MCF 10A (cell line): ENCODE measurements around the gene CYBA. TPM values are rescaled to one million over a fixed set of nuclear protein-coding genes. Genes with fewer than 3 reads are reported as not detected.

Source experiments
- BruUV-seq: library from RNA; stranded (reverse); fragments of 400-500 nt; replicated peaks from 2 replicates; lab custom pipeline; 2021; lab: Mats Ljungman, UMichigan
- CTCF ChIA-PET: fragments of 300-600 bp; sonication (Branson Sonifier 250); formaldehyde crosslinking; extraction: SDS; loops from one replicate; lab custom pipeline; 2021; ENCODE audit warnings: antibody characterized with exemption, inconsistent platforms; lab: Yijun Ruan, JAX
- POLR2A ChIA-PET: fragments of 300-600, 350-650 bp; sonication (Branson Sonifier 250); formaldehyde crosslinking; extraction: SDS; loops from one replicate; lab custom pipeline; 2020; ENCODE audit warnings: antibody characterized with exemption, inconsistent platforms; lab: Yijun Ruan, JAX
- DNase-seq: peaks from one replicate; pipeline ENCODE4 v3.0.0-alpha.2; 2018; ENCODE audit not compliant: unreplicated experiment
- H3K27ac Mint-ChIP-seq: one replicate; pipeline ENCODE4 v1.8.0; 2022; ENCODE audit warnings: mild to moderate bottlenecking, low read depth, mixed read lengths; ENCODE audit not compliant: unreplicated experiment
- H3K27me3 Mint-ChIP-seq: one replicate; pipeline ENCODE4 v1.8.0; 2022; ENCODE audit warnings: mixed read lengths; ENCODE audit not compliant: insufficient read depth, unreplicated experiment
- H3K36me3 Mint-ChIP-seq: one replicate; pipeline ENCODE4 v1.8.0; 2022; ENCODE audit warnings: mild to moderate bottlenecking, moderate library complexity, mixed read lengths; ENCODE audit not compliant: insufficient read depth, unreplicated experiment
- H3K4me1 Mint-ChIP-seq: one replicate; pipeline ENCODE4 v1.8.0; 2022; ENCODE audit warnings: mixed read lengths; ENCODE audit not compliant: insufficient read depth, unreplicated experiment
- H3K4me3 Mint-ChIP-seq: one replicate; pipeline ENCODE4 v1.8.0; 2022; ENCODE audit warnings: mild to moderate bottlenecking, moderate library complexity, mixed read lengths; ENCODE audit not compliant: unreplicated experiment
- H3K9me3 Mint-ChIP-seq: one replicate; pipeline ENCODE4 v1.8.0; 2022; ENCODE audit warnings: mixed read lengths; ENCODE audit not compliant: unreplicated experiment
- intact Hi-C: fragments of 100-400 bp; cut with micrococcal nuclease; formaldehyde crosslinking; loops from 2 replicates; pipeline ENCODE4 v1.14.1; 2022
- total RNA-seq: library from RNA; stranded (reverse); gene quantifications from 2 replicates; pipeline ENCODE4 v1.2.3, GENCODE V29; 2022
- TF ChIP-seq, protein P1 (sequence below): fragments of 200-600 bp; IDR thresholded peaks from one replicate; pipeline ENCODE4 v1.8.0; 2022; ENCODE audit warnings: antibody characterized with exemption, mild to moderate bottlenecking; ENCODE audit not compliant: unreplicated experiment

Gene CYBA
- total RNA-seq, 1 experiment from 2014 or later: 0.84 TPM

DNA sequence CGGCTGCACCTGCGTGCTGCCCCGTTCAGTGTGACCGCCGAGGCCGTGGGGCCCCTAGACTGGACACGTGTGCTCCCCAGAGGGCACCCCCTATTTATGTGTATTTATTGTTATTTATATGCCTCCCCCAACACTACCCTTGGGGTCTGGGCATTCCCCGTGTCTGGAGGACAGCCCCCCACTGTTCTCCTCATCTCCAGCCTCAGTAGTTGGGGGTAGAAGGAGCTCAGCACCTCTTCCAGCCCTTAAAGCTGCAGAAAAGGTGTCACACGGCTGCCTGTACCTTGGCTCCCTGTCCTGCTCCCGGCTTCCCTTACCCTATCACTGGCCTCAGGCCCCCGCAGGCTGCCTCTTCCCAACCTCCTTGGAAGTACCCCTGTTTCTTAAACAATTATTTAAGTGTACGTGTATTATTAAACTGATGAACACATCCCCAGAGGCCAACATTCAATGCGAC, 10.8 kb downstream of the CYBA start:
- intact Hi-C loops: no loop called here
- TF ChIP-seq, protein P1, sequence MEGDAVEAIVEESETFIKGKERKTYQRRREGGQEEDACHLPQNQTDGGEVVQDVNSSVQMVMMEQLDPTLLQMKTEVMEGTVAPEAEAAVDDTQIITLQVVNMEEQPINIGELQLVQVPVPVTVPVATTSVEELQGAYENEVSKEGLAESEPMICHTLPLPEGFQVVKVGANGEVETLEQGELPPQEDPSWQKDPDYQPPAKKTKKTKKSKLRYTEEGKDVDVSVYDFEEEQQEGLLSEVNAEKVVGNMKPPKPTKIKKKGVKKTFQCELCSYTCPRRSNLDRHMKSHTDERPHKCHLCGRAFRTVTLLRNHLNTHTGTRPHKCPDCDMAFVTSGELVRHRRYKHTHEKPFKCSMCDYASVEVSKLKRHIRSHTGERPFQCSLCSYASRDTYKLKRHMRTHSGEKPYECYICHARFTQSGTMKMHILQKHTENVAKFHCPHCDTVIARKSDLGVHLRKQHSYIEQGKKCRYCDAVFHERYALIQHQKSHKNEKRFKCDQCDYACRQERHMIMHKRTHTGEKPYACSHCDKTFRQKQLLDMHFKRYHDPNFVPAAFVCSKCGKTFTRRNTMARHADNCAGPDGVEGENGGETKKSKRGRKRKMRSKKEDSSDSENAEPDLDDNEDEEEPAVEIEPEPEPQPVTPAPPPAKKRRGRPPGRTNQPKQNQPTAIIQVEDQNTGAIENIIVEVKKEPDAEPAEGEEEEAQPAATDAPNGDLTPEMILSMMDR: no peak
- no peaks in the 10 kb centered on the region for H3K9me3 Mint-ChIP-seq
- no peak for DNase-seq
- no TSS peak for BruUV-seq
- peaks cover 16% of the 10 kb centered on the region for H3K4me1 Mint-ChIP-seq
- H3K36me3 Mint-ChIP-seq: peaks cover 8% of the 10 kb centered on the region
- CTCF ChIA-PET: no interaction called here
- no peak overlapping the region for H3K27ac Mint-ChIP-seq
- peaks cover 11% of the 10 kb centered on the region for H3K27me3 Mint-ChIP-seq
- H3K4me3 Mint-ChIP-seq: no peak overlapping the region
- POLR2A ChIA-PET: no interaction called here

DNA sequence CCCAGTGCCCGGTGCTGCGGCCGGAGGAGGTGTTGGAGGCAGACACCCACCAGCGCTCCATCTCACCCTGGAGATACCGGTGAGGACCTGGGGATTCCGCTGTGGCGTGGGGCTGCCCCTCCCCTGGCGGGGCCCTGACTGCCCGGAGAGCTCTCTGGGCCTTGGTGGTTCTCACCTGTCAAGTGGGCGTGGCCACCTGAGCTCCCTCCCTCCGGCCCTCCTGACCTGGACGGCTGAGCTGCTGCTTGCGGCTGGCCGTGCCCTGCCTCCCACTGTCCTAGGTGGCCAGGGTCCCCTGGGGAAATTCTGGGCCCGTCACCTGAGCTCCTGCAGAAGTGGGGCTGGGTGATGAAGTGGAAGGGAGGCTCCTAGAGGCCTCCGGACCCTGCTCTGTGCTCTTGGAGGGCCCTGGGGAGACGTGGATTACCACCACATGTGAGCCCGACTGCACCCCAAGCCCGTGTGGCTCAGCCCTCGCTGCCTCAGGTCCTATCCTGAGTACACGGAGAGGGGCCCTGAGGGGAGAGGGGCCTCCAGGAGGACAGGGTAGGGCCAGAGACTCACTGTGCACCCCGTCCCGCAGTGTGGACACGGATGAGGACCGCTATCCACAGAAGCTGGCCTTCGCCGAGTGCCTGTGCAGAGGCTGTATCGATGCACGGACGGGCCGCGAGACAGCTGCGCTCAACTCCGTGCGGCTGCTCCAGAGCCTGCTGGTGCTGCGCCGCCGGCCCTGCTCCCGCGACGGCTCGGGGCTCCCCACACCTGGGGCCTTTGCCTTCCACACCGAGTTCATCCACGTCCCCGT, 11.4 kb downstream of the CYBA start:
- H3K27ac Mint-ChIP-seq: no peak overlapping the region
- no peak overlapping the region for H3K4me3 Mint-ChIP-seq
- peaks cover 8% of the 10 kb centered on the region for H3K36me3 Mint-ChIP-seq
- ChIA-PET CTCF (interaction anchor here (0.5 to 0.8 kb wide), 3 partner anchors 24 to 1316 kb away, joined by 3 to 4 read pairs (median 3); no protein-coding TSS in a partner anchor), POLR2A (no interaction called here)
- DNase-seq: peak; percentile 22
- intact Hi-C loops: no loop called here
- H3K27me3 Mint-ChIP-seq: peaks cover 11% of the 10 kb centered on the region
- TF ChIP-seq, protein P1: no peak
- no peaks in the 10 kb centered on the region for H3K9me3 Mint-ChIP-seq
- no TSS peak for BruUV-seq
- peaks cover 16% of the 10 kb centered on the region for H3K4me1 Mint-ChIP-seq

DNA sequence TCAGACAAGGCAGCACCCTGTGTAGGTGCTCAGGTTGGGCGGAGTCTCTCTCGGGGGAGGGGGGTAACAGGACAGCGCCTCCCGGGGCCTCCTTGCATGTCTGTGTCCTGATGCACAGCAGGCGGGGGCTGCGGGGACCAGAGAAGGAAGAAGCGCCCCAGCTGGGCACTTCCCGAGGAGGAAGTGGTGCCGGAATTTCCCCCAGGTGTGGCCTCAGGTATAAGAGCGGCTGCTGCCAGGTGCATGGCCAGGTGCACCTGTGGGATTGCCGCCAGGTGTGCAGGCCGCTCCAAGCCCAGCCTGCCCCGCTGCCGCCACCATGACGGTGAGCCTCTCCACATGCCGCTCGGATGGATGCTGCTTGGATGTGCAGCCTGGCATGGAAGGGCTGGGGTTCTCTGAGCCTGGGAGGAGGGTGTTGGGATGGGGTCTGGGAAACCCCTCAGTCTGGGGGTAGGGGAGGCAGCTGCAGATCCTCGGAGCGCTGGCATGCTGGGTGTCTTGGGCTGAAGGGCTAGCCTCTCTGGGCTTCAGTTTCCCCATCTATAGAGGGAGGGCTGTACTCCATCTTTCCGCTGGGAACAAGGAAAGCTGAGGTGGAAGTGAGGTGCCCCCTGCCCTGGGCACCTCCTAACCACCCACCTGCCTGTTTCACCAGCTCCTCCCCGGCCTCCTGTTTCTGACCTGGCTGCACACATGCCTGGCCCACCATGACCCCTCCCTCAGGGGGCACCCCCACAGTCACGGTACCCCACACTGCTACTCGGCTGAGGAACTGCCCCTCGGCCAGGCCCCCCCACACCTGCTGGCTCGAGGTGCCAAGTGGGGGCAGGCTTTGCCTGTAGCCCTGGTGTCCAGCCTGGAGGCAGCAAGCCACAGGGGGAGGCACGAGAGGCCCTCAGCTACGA, 12.3 kb downstream of the CYBA start, which contains the start of gene IL17C:
Gene IL17C, plus strand, starts transcription at position 250 of the 908 bp plus-strand sequence. Its CDS starts 70 bp downstream, at position 320.
- BruUV-seq: no TSS peak
- H3K36me3 Mint-ChIP-seq: peaks cover 8% of the 10 kb centered on the region
- H3K27ac Mint-ChIP-seq: no peak within 1 kb of the TSS
- CTCF ChIA-PET: interaction anchor here (0.6 to 0.8 kb wide), 2 partner anchors 25 to 98 kb away, joined by 3 to 4 read pairs; no protein-coding TSS in a partner anchor
- POLR2A ChIA-PET: no interaction called here
- H3K27me3 Mint-ChIP-seq: peaks cover 11% of the 10 kb centered on the region
- H3K4me1 Mint-ChIP-seq: peaks cover 16% of the 10 kb centered on the region
- no peaks in the 10 kb centered on the region for H3K9me3 Mint-ChIP-seq
- no peak within 1 kb of the TSS for H3K4me3 Mint-ChIP-seq
- intact Hi-C loops: no loop called here
- TF ChIP-seq, protein P1: no peak
- no peak for DNase-seq
